Endothelial cell of umbilical vein (primary cell): ENCODE results near the gene PILRB. TPM values are rescaled to one million over a fixed set of nuclear protein-coding genes. Genes with fewer than 3 reads are reported as not detected.

ENCODE experiments used
- BruUV-seq: library from RNA; stranded (reverse); fragments of 400-500 nt; replicated peaks from 2 replicates; lab custom pipeline; 2021; lab: Mats Ljungman, UMichigan
- CTCF ChIA-PET: fragments of 300-600, 350-600 bp; sonication (Branson Sonifier 250); formaldehyde crosslinking; loops from one replicate; lab custom pipeline; 2021; ENCODE audit warnings: antibody characterized with exemption, inconsistent platforms; lab: Charles Lee
- POLR2A ChIA-PET: fragments of 300-600, 350-600 bp; sonication (Branson Sonifier 250); formaldehyde crosslinking; loops from one replicate; lab custom pipeline; 2021; ENCODE audit warnings: antibody characterized with exemption, inconsistent platforms; lab: Charles Lee
- DNase-seq: peaks from one replicate; pipeline ENCODE4 v3.0.0-alpha.2; 2011; ENCODE audit warnings: low read depth, low spot score
- FAIRE-seq: peaks from 2 replicates; lab custom pipeline; 2011; peaks lifted over from hg19 to GRCh38; lab: Jason Lieb, UNC
- H2AFZ ChIP-seq: 2 replicates; pipeline ENCODE4 v1.6.0; 2012; ENCODE audit warnings: low read depth, low read length, control low read depth, inconsistent platforms
- H3K27ac ChIP-seq: 2 replicates; pipeline ENCODE4 v1.5.1; 2011; ENCODE audit warnings: low read depth, mild to moderate bottlenecking, control low read depth, low read length, moderate library complexity; ENCODE audit not compliant: insufficient read depth
- H3K27me3 ChIP-seq, 2 experiments: 2 replicates each; pipeline versions ENCODE4 v1.6.0 to v1.6.1; 2011; ENCODE audit warnings: low read length in 2 of 2, mixed read lengths in 1 of 2; ENCODE audit not compliant: control insufficient read depth in 2 of 2, insufficient read depth in 2 of 2
- H3K36me3 ChIP-seq, 2 experiments: 2 replicates in 1 of 2; 3 replicates in 1 of 2; pipeline ENCODE4 v1.5.1; 2011; ENCODE audit warnings: low read length in 2 of 2, mild to moderate bottlenecking in 1 of 2, moderate library complexity in 1 of 2; ENCODE audit not compliant: control insufficient read depth in 2 of 2, insufficient read depth in 2 of 2; ENCODE audit errors: extremely low read depth in 1 of 2
- H3K4me1 ChIP-seq: 3 replicates; pipeline ENCODE4 v1.5.1; 2011; ENCODE audit warnings: mild to moderate bottlenecking, low read length; ENCODE audit not compliant: control insufficient read depth, insufficient read depth; ENCODE audit errors: extremely low read depth
- H3K4me2 ChIP-seq: 2 replicates; pipeline ENCODE4 v1.6.1; 2011; ENCODE audit warnings: low read length, control low read depth, mixed read lengths; ENCODE audit not compliant: insufficient read depth
- H3K4me3 ChIP-seq, 3 experiments: fragments of 200-600 bp in 1 of 3; sonication (generic), shearing (Covaris generic) in 1 of 3; replicated peaks in 1 of 3; 2 replicates each; pipeline ENCODE4 v1.5.1; 2011 to 2016; ENCODE audit warnings: control low read depth in 3 of 3, low read length in 3 of 3, mild to moderate bottlenecking in 2 of 3, inconsistent platforms in 1 of 3, low read depth in 1 of 3, moderate library complexity in 1 of 3; ENCODE audit not compliant: insufficient read depth in 1 of 3
- H3K79me2 ChIP-seq: 2 replicates; pipeline ENCODE4 v1.6.0; 2012; ENCODE audit warnings: low read length, inconsistent platforms; ENCODE audit not compliant: control insufficient read depth, insufficient read depth
- H3K9ac ChIP-seq: replicated peaks from 2 replicates; pipeline ENCODE3; 2011; ENCODE audit warnings: low read length, control low read depth; ENCODE audit not compliant: insufficient read depth; ENCODE audit errors: extremely low read depth
- H3K9me1 ChIP-seq: replicated peaks from 3 replicates; pipeline ENCODE4 v1.6.0; 2011; ENCODE audit warnings: mild to moderate bottlenecking, low read length; ENCODE audit not compliant: control insufficient read depth, insufficient read depth; ENCODE audit errors: extremely low read depth
- H3K9me3 ChIP-seq: replicated peaks from 2 replicates; pipeline ENCODE4 v1.5.1; 2012; ENCODE audit warnings: low read length, inconsistent platforms; ENCODE audit not compliant: control insufficient read depth, insufficient read depth
- H4K20me1 ChIP-seq: replicated peaks from 2 replicates; pipeline ENCODE3; 2011; ENCODE audit warnings: mild to moderate bottlenecking, low read length; ENCODE audit not compliant: control insufficient read depth, insufficient read depth; ENCODE audit errors: extremely low read depth
- CTCF ChIP-seq, 2 donors: IDR thresholded peaks; 1 replicate in 1 of 2; 2 replicates in 1 of 2; pipeline ENCODE4 v1.5.1; 2011; ENCODE audit warnings: low read length in 2 of 2, mild to moderate bottlenecking in 2 of 2, moderate library complexity in 2 of 2, control low read depth in 1 of 2, inconsistent platforms in 1 of 2, low read depth in 1 of 2; ENCODE audit not compliant: insufficient read depth in 1 of 2; ENCODE audit errors: extremely low read depth in 1 of 2
- EZH2 ChIP-seq: IDR thresholded peaks from 2 replicates; pipeline ENCODE4 v1.6.1; 2012; ENCODE audit warnings: borderline replicate concordance, low read depth, mild to moderate bottlenecking, moderate library complexity, low read length, inconsistent platforms; ENCODE audit not compliant: severe bottlenecking
- FOS ChIP-seq: IDR thresholded peaks from 2 replicates; pipeline ENCODE4 v1.6.1; 2011; ENCODE audit warnings: mild to moderate bottlenecking, low read length, moderate library complexity, borderline replicate concordance; ENCODE audit not compliant: insufficient read depth
- GATA2 ChIP-seq: IDR thresholded peaks from 2 replicates; pipeline ENCODE4 v1.7.0; 2011; ENCODE audit warnings: low read depth, mild to moderate bottlenecking, moderate library complexity, mixed read lengths, low read length; ENCODE audit not compliant: insufficient read length, insufficient read depth
- JUN ChIP-seq: IDR thresholded peaks from 2 replicates; pipeline ENCODE4 v1.6.1; 2011; ENCODE audit warnings: borderline replicate concordance, low read depth; ENCODE audit not compliant: insufficient read length, insufficient read depth
- MAX ChIP-seq: IDR thresholded peaks from 2 replicates; pipeline ENCODE4 v1.6.1; 2011; ENCODE audit not compliant: insufficient read depth, insufficient read length
- MYC ChIP-seq: IDR thresholded peaks from one replicate; pipeline ENCODE4 v1.6.1; 2011; ENCODE audit warnings: mild to moderate bottlenecking, low read depth, low read length
- POLR2A ChIP-seq: IDR thresholded peaks from 2 replicates; pipeline ENCODE4 v1.6.1; 2012; ENCODE audit warnings: low read depth, mild to moderate bottlenecking, control low read depth, low read length
- POLR2AphosphoS5 ChIP-seq: IDR thresholded peaks from 2 replicates; pipeline ENCODE4 v1.6.1; 2012; ENCODE audit warnings: low read depth, mild to moderate bottlenecking, control low read depth, low read length, moderate library complexity; ENCODE audit not compliant: insufficient read depth
- dilution Hi-C: fragments of 300-500 bp; cut with MboI; formaldehyde crosslinking; loops from one replicate; pipeline ENCODE4 v1.15.0; 2019; ENCODE audit warnings: low sequenced_read_pairs; ENCODE audit not compliant: extremely low pct_ligation_motif_present
- intact Hi-C: fragments of 100-400 bp; cut with micrococcal nuclease; formaldehyde crosslinking; loops from one replicate; pipeline ENCODE4 v1.10.0; 2022
- polyA plus RNA-seq, 4 experiments: library from polyadenylated mRNA; depleted of rRNA in 3 of 4; stranded (reverse) in 3 of 4; unstranded in 1 of 4; fragments of >200 nt; gene quantifications; 2 replicates each; pipeline versions ENCODE4 v1.2.1 to v1.2.3, GENCODE V29; 2011 to 2012; ENCODE audit warnings: missing spikeins in 1 of 4
- total RNA-seq: library from RNA; stranded (reverse); gene quantifications from 2 replicates; pipeline ENCODE4 v1.2.3, GENCODE V29; 2021

The PILRB gene
- total and polyA plus RNA-seq, 2 donors (not counting 3 experiments of a cell fraction or from before 2014, with no cell fraction given) = 42.5 to 45.2 TPM

GRCh38 chr7:100394077-100394476, 36.2 kb downstream of the PILRB start:
- no TSS peak for BruUV-seq
- TF ChIP-seq GATA2 = no peak
- no peak for TF ChIP-seq EZH2
- DNase-seq (no peak), FAIRE-seq (no peak)
- no peaks in the 10 kb centered on the region for H3K4me1 ChIP-seq
- H3K27ac ChIP-seq = no peak overlapping the region
- CTCF ChIA-PET = interaction anchor here (1.0 to 1.6 kb wide), 2 partner anchors 13 to 31 kb away, joined by 3 read pairs; no protein-coding TSS in a partner anchor
- H3K9ac ChIP-seq = no peak overlapping the region
- POLR2A ChIA-PET = no interaction called here
- no peak overlapping the region for H3K4me2 ChIP-seq
- no peak overlapping the region for H2AFZ ChIP-seq
- H4K20me1 ChIP-seq = no peaks in the 10 kb centered on the region
- intact Hi-C loops (no loop called here), dilution Hi-C loops (no loop called here)
- no peaks in the 10 kb centered on the region for H3K79me2 ChIP-seq
- no peak overlapping the region for H3K4me3 ChIP-seq
- no peaks in the 10 kb centered on the region for H3K9me3 ChIP-seq
- peaks cover 5 to 20% of the 10 kb centered on the region in 2 experiments for H3K27me3 ChIP-seq
- no peaks in the 10 kb centered on the region for H3K36me3 ChIP-seq
- no peaks in the 10 kb centered on the region for H3K9me1 ChIP-seq

GRCh38 chr7:100396421-100396982, 38.6 kb downstream of the PILRB start:
- BruUV-seq = no TSS peak
- Histone ChIP-seq H3K27ac (no peak overlapping the region), H3K36me3 (no peaks in the 10 kb centered on the region), H3K9me1 (no peaks in the 10 kb centered on the region), H3K4me2 (no peak overlapping the region), H2AFZ (no peak overlapping the region), H3K27me3 (peaks cover 3 to 14% of the 10 kb centered on the region in 2 experiments), H3K79me2 (no peaks in the 10 kb centered on the region), H3K4me3 (no peak overlapping the region), H4K20me1 (no peaks in the 10 kb centered on the region), H3K9me3 (no peaks in the 10 kb centered on the region), H3K4me1 (no peaks in the 10 kb centered on the region), H3K9ac (no peak overlapping the region)
- TF ChIP-seq FOS (no peak), CTCF (IDR thresholded peaks at IDR 0.05; ENCODE audit: extremely low read depth in 1 of 2, insufficient read depth in 1 of 2, low read depth in 1 of 2, low read length in 2 of 2) (no peak), MAX (no peak), GATA2 (no peak), MYC (no peak), EZH2 (no peak), JUN (no peak), POLR2AphosphoS5 (no peak), POLR2A (no peak)
- CTCF ChIA-PET = interaction anchor here (2.2 kb wide), 1 partner anchor 11 kb away, joined by 10 read pairs; no protein-coding TSS in a partner anchor
- intact Hi-C loops (no loop called here), dilution Hi-C loops (no loop called here)
- POLR2A ChIA-PET = no interaction called here
- DNase-seq (no peak), FAIRE-seq (no peak)
